Upper lobe of left lung (tissue), 4 donors: ENCODE results near the gene GNG8.

Source experiments
- CTCF ChIP-seq, 6 experiments: fragments of 450-650 bp in 4 of 6; fragments of 200-600 bp in 2 of 6; sonication (generic) in 2 of 6; IDR thresholded peaks; one replicate each; pipeline ENCODE4 v1.5.1; 2016 to 2019; ENCODE audit warnings: antibody characterized with exemption in 6 of 6
- EP300 ChIP-seq, 4 donors: sonication (generic); formaldehyde crosslinking; IDR thresholded peaks; one replicate each; pipeline ENCODE4 v1.5.1; 2017; ENCODE audit warnings: antibody characterized with exemption in 4 of 4, control low read depth in 2 of 4
- POLR2A ChIP-seq, 4 donors: fragments of 450-650 bp; IDR thresholded peaks; one replicate each; pipeline ENCODE4 v1.5.1; 2016 to 2017; ENCODE audit warnings: antibody characterized with exemption in 4 of 4, mild to moderate bottlenecking in 2 of 4
- POLR2AphosphoS5 ChIP-seq, 2 donors: sonication (generic); formaldehyde crosslinking; IDR thresholded peaks; one replicate each; pipeline ENCODE4 v1.5.1; 2017; ENCODE audit warnings: antibody characterized with exemption in 2 of 2

GRCh38 chr19:46614114-46614722 lies 21.8 kb downstream of the GNG8 start:
- TF ChIP-seq POLR2AphosphoS5 (IDR thresholded peaks at IDR 0.05) (no peak), CTCF (IDR thresholded peaks at IDR 0.05) (peak; percentile 81 to 94 (median 88)), POLR2A (IDR thresholded peaks at IDR 0.05) (no peak), EP300 (IDR thresholded peaks at IDR 0.05) (no peak)
